ENCODE results near the gene PITPNC1.
"Not testable (repeated sequence)": the region's sequence is repeated elsewhere in the genome, so short reads cannot be mapped to it uniquely, and the experiment has no call there.

The PITPNC1 gene

DNA sequence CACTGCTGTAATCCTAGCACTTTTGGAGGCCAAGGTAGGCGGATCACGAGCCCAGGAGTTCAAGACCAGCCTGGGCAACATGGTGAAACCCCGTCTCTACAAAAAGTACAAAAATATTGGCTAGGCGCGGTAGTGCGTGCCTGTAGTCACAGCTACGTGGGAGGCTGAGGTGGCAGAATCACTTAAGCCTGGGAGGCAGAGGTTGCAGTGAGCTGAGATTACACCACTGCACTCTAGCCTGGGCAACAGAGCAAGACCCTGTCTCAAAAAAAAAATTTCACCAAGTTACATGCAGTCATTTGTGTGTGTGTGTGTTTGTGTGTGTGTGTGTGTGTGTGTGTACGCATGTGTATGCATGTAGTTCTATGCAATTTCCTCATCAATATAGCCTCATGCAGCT lies 325.8 kb downstream of the PITPNC1 start:
- DNase-seq: not testable (repeated sequence)

DNA sequence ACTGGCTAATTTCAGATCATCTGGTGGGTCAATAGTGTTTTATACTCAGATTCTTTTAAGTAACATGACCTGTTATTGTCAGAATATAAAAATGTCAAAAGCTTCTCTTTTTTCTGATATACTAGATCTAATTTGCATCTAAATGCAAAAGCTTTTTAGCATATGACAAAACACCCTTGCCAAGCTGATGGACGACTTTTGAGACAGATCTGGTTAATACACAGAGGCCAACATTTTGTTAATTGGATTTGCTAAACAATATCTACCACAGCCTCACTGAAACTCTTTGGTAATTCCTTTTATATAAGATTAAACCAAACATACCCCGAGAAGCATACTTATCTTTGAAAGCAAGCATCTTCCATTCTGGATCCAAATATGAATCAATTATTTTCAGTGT lies 330.4 kb downstream of the PITPNC1 start:
- no peak for DNase-seq

DNA sequence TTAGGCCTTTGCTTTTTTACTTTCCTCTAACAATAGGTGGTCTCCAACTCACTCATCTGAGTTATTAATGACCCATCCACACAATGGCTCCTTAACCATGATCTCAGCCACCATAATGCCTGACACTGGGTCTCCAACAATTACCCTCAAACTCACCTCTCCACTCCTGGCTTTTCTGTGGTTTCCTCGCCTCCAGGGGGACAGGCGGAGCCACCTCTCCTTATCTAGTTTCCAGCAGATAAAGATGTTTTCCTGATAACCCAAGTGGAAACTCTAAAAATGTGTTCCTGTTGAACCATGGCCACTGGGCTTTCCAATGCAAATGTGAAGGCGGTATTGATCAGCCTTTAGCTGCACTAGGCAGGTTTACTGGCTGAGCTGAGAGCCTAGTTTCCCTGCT lies 331.3 kb downstream of the PITPNC1 start:
- no peak for DNase-seq

DNA sequence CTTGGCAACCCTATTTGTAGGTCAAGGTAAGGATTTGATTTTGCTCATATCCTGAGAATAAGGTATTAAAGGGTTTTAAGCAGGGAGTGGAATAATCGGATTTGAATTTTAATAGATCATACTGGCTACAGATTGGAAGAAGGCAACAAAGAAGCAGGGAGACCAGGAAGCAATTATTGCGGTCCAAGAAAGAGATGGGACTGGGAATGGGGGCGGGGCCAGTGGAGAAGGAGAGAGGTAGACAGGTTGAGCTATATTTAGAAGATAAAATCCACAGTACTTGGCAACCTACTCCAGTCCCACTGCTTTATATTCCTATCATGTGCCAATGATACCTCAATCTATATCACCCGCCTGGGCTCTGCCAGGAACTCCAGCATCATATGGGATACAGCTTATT lies 334.8 kb downstream of the PITPNC1 start:
- DNase-seq: no peak

DNA sequence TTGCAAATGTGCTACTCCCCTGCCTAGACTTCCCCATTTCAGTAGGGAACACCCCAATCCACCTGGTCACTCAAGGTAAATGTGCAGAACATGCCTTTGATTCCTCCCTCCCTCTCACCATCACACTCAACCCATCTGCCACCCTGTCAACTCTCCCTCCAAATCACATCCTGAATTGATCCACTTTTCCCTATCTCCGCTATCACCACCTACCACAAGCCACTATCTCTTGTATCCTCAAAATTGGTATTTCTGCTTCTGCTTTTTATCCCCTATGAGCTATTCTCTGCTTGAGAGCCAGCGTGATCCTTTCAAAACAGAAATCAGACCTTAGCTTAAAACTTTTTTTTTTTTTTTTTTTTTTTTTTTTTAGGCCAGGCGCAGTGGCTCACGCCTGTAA lies 335.3 kb downstream of the PITPNC1 start:
- DNase-seq: no peak

DNA sequence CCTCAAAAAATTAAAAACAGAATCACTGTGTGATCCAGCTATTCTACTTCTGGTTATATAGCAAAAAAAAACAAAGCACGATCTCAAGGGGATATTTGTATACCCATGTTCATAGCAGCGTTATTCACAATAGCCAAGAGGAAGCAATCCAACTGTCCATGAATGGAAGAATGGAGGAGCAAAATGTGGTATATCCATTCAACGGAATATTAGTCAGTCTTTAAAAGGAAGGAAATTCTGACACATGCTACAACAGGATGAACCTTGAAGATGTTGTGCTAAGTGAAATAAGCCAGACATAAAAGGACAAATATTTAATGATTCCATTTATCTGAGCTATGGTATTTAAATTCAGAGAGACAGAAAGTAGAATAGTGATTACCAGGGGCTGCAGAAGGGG lies 336.1 kb downstream of the PITPNC1 start:
- DNase-seq: no peak

DNA sequence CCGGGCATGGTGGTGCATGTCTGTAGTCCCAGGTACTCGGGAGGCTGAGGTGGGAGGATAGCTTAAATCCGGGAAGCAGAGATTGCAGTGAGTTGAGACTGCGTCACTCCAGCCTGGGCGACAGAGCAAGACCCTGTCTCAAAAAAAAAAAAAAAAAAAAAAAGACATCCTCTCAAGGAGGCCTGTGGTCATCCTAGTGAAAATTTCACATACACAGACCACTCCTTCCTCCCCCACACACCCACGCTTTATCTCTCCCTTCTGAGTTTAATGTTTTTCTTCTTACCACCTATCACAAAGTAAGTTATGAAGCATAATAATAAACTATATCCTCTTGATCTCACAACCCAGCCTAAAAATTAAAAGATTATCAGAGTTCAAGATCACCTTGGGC lies 339.3 kb downstream of the PITPNC1 start:
- DNase-seq: no peak

DNA sequence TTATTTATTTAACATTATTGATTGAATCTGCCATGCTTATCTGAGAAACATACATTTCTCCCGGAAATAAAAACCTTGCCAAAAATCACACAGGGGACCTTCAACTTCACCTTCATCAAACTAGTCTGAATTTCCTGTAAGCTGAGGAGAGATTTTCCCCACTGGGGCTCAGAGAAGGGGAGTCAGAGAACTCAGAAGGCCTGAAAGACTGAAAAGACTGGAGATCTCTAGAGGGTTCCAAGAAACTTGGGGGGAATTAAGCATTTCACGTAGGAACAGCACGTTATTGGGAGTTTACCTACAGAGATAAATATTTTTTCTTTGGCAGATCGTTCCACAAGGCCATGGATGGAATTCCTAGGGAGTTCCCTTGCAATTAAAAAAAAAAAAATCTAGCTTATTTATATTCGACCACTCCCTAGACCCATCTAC lies 340.1 kb downstream of the PITPNC1 start:
- DNase-seq: no peak

DNA sequence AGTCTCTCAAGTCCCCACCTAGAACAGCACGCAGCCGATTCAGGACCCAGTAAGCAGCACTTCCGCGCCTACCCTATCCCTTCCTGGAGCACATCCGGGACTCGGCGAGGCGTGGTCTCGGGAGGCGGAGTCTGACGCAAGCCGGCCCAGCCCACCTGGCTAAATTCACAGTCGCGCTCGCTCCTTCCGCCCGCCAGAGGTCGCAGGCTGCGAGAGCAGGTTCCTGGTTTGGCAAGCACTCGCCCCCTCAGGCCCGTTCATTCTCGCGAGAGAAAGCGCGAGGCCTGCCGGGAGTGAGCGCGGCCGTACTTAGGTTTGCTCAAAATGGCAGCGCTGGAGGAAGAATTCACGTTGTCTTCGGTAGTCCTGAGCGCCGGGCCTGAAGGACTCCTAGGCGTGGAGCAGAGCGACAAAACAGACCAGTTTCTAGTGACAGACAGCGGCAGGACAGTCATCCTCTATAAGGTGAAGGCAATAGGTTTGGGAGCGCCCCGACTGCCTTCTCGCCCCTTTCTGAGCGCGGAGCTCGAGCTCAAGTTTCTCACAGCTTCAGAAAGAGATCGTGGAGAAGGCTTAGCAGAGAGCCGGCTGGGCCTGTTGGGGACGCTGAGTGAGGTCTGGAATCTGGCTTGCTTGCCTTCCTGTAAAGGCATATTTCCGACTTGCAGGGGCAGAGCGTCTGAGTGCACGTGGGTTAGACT lies 340.7 kb downstream of the PITPNC1 start, which contains the start of gene NOL11:
Gene NOL11, plus strand, starts transcription at position 313 of the 701 bp plus-strand sequence. Its CDS starts 12 bp downstream, at position 325.
- DNase-seq: peak; percentile 97

DNA sequence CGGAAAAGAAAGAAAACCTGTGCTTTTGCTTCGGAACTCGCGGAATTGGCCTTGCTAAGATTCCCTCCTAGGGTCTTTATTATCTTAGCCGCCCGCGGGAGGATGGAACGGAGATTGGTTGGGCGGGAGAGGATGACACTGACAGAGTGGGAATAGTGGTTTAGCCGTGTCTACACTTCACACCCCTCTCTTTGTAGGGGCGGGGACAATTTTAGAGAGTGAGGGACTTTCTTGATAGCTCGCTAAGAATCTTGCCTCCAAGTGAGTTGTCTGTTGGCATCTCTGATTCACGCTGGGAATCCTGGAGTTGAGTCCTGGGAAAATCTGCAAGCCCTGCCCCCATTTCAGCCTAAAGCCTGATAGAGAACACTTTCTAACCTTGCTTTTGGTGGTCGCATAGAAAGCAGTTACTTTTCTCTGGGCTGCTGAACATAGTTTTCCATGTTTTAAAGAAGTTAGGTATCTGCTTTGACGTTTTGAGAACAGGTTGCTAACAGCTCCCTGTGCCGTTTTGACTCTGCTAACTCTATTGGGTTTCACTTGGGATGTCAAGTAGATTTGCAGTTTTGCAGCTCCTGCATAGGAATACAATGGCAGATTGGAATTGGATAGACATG lies 341.4 kb downstream of the PITPNC1 start:
- DNase-seq: peak; percentile 81

DNA sequence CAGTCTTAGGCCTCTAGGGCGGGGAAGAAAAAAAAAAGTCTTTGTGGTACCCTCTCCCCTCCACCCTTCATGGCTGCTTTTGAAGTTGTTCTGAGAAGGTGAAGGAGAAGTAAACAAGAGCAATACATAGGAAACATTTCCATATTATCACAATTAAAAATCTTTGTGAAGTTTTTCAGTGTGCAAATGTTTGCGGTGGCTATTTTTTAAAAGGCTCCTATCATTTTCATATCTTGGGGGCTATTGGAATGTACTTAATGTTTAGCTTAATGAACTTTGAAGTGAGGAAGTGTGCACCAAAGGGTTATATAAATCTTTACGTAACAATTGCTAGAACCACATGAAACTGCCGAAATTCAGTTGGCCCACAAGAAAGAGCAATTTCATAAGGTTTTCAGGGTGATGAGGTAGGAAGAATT lies 348.3 kb downstream of the PITPNC1 start:
- no peak for DNase-seq

DNA sequence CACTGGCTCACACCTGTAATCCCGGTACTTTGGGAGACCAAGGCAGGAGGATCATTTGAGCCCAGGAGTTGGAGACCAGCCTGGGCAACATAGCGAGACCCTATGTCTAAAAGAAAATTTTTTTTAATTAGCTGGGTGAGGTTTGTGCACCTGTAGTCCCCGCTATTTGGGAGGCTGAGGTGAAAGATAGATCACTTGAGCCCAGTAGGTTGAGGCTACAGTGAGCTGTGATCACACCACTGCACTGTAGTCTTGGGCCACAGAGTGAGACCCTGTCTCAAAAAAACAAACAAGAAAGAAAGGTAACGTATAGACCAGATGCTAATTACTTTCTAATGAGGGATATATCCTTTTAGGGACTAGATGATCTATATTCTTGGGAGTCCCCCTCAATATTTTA lies 348.7 kb downstream of the PITPNC1 start:
- DNase-seq: no peak

DNA sequence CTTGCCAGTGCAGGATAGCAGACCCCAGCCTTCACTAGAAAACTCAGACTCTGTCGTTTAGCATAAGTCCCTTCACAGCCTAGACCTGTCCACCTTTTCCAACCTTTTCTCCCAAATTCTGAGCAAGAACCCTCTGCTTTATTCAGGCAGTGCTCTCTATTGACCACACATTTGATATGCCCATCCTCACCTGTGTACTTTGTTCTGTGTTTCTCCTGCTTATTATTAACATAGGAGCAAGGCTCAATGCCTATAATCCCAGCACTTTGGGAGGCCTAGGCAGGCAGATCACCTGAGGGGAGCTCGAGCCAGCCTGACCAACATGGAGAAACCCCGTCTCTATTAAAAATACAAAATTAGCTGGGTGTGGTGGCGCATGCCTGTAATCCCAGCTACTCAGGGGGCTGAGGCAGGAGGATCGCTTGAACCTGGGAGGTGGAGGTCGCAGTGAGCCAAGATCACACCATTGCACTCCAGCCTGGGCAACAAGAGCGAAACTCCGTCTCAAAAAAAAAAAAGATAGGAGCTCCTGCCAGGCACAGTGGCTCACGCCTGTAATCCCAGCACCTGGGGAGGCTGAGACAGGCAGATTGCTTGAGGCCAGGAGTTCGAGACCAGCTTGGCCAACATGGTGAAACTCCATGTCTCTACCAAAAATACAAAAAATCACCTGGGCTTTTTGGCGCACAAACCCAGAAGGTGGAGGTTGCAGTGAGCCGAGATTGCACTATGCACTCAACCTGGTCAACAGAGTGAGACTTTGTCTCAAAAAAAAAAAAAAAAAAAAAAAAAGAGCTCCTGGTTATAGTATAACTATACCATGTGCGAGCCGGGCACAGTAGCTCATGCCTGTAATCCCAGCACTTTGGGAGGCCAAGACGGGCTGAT lies 350.3 kb downstream of the PITPNC1 start:
- DNase-seq: not testable (repeated sequence)

DNA sequence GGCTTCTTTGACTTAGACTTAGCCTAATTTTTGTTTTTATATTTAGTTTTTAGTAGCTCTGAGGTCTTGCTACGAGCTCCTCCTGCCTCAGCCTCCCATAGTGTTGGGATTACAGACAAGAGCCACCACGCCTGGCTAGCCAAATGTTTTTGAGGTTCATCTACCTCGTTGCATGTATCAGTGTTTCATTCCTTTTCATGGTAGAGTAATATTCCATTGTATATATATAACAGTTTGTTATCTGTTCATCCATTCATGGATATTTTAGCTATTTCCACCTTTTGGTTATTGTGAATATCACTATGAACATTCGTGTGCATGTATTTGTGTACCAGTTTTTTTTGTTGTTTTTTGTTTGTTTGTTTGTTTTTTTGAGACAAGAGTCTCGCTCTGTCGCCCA lies 352.8 kb downstream of the PITPNC1 start:
- DNase-seq: no peak

DNA sequence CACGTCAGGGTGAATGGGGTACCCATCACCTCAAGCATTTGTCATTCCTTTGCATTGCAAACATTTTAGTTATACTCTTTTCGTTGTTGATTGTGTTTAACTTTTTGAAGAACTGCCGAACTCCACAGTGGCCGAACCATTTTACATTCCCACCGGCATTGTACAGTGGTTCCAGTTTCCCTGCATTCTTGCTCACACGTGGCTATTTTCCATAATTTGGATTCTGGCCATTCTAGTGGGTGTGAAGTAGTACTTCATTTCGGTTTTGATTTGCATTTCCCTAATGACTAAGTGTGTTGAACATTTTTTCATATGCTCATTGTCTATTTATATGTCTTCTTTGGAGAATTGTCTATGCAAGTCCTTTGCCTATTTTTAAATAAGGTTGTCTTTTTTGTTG lies 353.6 kb downstream of the PITPNC1 start:
- DNase-seq: no peak

DNA sequence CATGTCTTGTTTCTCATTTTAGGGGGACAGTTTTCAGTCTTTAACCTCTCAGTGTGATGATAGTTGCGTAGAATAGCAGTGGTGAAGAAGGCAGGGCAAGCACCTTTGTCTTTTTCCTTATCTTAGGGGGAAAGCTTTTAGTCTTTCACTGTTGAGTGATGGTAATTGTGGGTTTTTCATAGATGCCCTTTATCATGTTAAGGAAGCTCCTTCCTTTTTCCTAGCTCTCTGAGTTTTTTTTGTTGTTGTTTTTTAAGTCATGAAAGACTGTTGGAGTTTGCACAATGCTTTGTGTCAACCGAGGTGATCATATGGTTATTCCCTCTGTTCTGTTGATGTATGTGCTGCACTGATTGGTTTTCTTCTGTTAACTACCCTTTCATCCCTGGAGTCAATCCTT lies 356.4 kb downstream of the PITPNC1 start:
- DNase-seq: no peak

DNA sequence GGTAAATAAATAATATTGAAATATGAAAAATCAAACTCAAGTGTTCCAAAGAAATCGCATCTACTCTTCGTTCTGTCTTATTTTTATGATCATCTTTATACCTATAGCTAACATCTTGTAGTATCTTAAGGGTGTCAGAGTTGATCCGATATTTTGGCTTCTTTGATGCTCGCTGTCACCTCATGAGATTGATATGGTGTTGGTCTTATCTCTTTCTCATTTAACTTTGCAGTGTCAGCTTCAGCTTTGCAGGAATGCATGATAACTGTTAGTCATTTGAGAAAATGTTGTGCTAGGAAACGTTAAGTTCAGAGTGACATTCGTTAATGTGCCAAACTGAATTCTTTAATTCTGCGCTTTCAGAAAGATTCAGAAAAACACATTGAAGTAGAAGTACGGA lies 360.1 kb downstream of the PITPNC1 start:
- DNase-seq: no peak

DNA sequence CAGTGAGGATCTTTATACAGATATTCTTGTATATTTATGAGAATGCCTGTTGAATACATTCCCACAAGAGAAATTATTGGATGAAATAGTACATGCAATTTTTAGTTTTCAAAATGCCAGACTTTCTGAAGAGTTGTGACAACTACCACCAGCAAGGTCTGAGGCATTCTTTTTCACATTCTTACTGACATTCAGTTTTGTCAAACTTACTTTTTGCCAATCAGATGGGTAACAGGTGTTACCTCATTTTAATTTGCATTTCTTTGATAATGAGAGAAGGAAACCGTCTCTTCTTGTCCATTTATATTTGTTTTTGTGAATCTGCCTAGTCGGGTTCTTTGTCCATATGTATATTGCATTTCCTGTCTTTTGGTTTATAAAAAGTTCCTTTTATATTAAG lies 364.9 kb downstream of the PITPNC1 start:
- no peak for DNase-seq
